HepG2 (cell line): ENCODE measurements around the gene ELP5. TPM values are rescaled to one million over a fixed set of nuclear protein-coding genes. Genes with fewer than 3 reads are reported as not detected.

Experiments used
- AKAP8 ChIP-seq: sonication (generic); formaldehyde crosslinking; IDR thresholded peaks from 2 replicates; pipeline ENCODE4 v1.5.1; 2020; ENCODE audit warnings: mild to moderate bottlenecking, missing genetic modification reagents
- BRF2 ChIP-seq: sonication (generic); formaldehyde crosslinking; IDR thresholded peaks from 2 replicates; pipeline ENCODE4 v1.8.1; 2022; ENCODE audit warnings: mild to moderate bottlenecking, missing genetic modification reagents
- FIP1L1 ChIP-seq: fragments of 200-400 bp; formaldehyde crosslinking; IDR thresholded peaks from 2 replicates; pipeline ENCODE4 v1.6.1; 2018; ENCODE audit warnings: low read depth, mild to moderate bottlenecking, low read length, moderate library complexity, borderline replicate concordance; ENCODE audit not compliant: insufficient read depth
- ISL2 ChIP-seq: sonication (generic); formaldehyde crosslinking; IDR thresholded peaks from 2 replicates; pipeline ENCODE4 v1.5.0; 2020; ENCODE audit warnings: missing genetic modification reagents
- JUNB ChIP-seq: sonication (generic); formaldehyde crosslinking; IDR thresholded peaks from 2 replicates; pipeline ENCODE4 v1.8.0; 2022; ENCODE audit warnings: missing genetic modification reagents, mild to moderate bottlenecking, borderline replicate concordance
- KMT2B ChIP-seq: IDR thresholded peaks from 2 replicates; pipeline ENCODE4 v1.6.1; 2016; ENCODE audit warnings: missing genetic modification reagents, missing compliant biosample characterization
- MYC ChIP-seq: sonication (generic); formaldehyde crosslinking; IDR thresholded peaks from 2 replicates; pipeline ENCODE4 v1.9.0; 2021; ENCODE audit warnings: missing genetic modification reagents, borderline replicate concordance
- NCOA2 ChIP-seq: sonication (generic); formaldehyde crosslinking; IDR thresholded peaks from 2 replicates; pipeline ENCODE4 v1.8.0; 2022; ENCODE audit warnings: inconsistent platforms
- NCOR1 ChIP-seq: fragments of 200-600 bp; sonication (generic); IDR thresholded peaks from 2 replicates; pipeline ENCODE4 v1.7.0; 2017; ENCODE audit warnings: antibody characterized with exemption, low read length, borderline replicate concordance
- PBX2 ChIP-seq: IDR thresholded peaks from 2 replicates; pipeline ENCODE4 v1.6.1; 2016; ENCODE audit warnings: control low read depth
- RBM22 ChIP-seq: fragments of 200-400 bp; formaldehyde crosslinking; optimal IDR thresholded peaks from 2 replicates; pipeline ENCODE3; 2017; ENCODE audit warnings: mild to moderate bottlenecking, low read length, moderate library complexity
- SATB2 ChIP-seq: sonication (generic); formaldehyde crosslinking; IDR thresholded peaks from 2 replicates; pipeline ENCODE4 v1.5.0; 2020; ENCODE audit warnings: missing genetic modification reagents
- ZNF318 ChIP-seq: sonication (generic); formaldehyde crosslinking; IDR thresholded peaks from 2 replicates; pipeline ENCODE4 v1.4.0; 2020; ENCODE audit warnings: mild to moderate bottlenecking, missing genetic modification reagents
- ZNF660 ChIP-seq: sonication (generic); formaldehyde crosslinking; IDR thresholded peaks from 2 replicates; pipeline ENCODE4 v1.5.1; 2020; ENCODE audit warnings: mild to moderate bottlenecking, low read depth, missing genetic modification reagents, borderline replicate concordance
- polyA plus RNA-seq, 8 experiments: library from polyadenylated mRNA; depleted of rRNA in 3 of 8; stranded (reverse) in 7 of 8; unstranded in 1 of 8; fragments of >200 nt; fragmentation: Illumina TruSeq in 4 of 8; extraction: Trizol in 4 of 8; gene quantifications; 2 replicates each; pipeline versions ENCODE4 v1.2.1 to v1.2.3, GENCODE V29; 2011 to 2016; ENCODE audit warnings: low read depth in 4 of 8, missing spikeins in 1 of 8, mixed read lengths in 1 of 8; ENCODE audit not compliant: insufficient read depth in 1 of 8
- total RNA-seq, 5 experiments: library from RNA; depleted of rRNA; stranded (reverse); fragments of >200 nt; fragmentation: Illumina TruSeq; extraction: Trizol; gene quantifications; 2 replicates each; pipeline ENCODE4 v1.2.3, GENCODE V29; 2016; ENCODE audit warnings: low read depth in 1 of 5
- TF ChIP-seq, protein P1 (sequence below): sonication (generic); formaldehyde crosslinking; IDR thresholded peaks from 2 replicates; pipeline ENCODE4 v1.5.0; 2020; ENCODE audit warnings: missing genetic modification reagents

The ELP5 gene
- total and polyA plus RNA-seq, 2 of the 13 experiments (the other 11 are each of a cell fraction or from before 2014, with no cell fraction given), result 67.6 to 69.8 TPM

GRCh38 chr17:7241783-7242716, 10.0 kb upstream of the ELP5 start, which contains the start of gene GABARAP (continued):
- 0 out of 2 replicates have a peak, but pooled peaks have one; percentile 15 for TF ChIP-seq BRF2
- 0 out of 2 replicates have a peak, but pooled peaks have one; percentile 38 for TF ChIP-seq KMT2B
- no peak for TF ChIP-seq NCOR1
- peak; percentile 39; the same call in 1 of the 2 replicates for TF ChIP-seq MYC (CRISPR knock-in tag)
- TF ChIP-seq JUNB (CRISPR knock-in tag), result no peak
- TF ChIP-seq, protein P1, sequence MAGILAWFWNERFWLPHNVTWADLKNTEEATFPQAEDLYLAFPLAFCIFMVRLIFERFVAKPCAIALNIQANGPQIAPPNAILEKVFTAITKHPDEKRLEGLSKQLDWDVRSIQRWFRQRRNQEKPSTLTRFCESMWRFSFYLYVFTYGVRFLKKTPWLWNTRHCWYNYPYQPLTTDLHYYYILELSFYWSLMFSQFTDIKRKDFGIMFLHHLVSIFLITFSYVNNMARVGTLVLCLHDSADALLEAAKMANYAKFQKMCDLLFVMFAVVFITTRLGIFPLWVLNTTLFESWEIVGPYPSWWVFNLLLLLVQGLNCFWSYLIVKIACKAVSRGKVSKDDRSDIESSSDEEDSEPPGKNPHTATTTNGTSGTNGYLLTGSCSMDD (CRISPR knock-in tag), result no peak
- no peak for TF ChIP-seq NCOA2
- no peak for TF ChIP-seq ZNF660 (CRISPR knock-in tag)
- no peak for TF ChIP-seq ISL2 (CRISPR knock-in tag)
- no peak for TF ChIP-seq ZNF318 (CRISPR knock-in tag)
- no peak for TF ChIP-seq SATB2 (CRISPR knock-in tag)
- no peak for TF ChIP-seq AKAP8 (CRISPR knock-in tag)
- TF ChIP-seq PBX2 (CRISPR knock-in tag), result no peak
- TF ChIP-seq FIP1L1, result no peak
- TF ChIP-seq RBM22, result no peak
